Keratinocyte (primary cell): ENCODE measurements around the gene HEXD. TPM values are rescaled to one million over a fixed set of nuclear protein-coding genes. Genes with fewer than 3 reads are reported as not detected.

ENCODE experiments used
- DNase-seq: peaks from one replicate; pipeline ENCODE4 v3.0.0-alpha.2; 2011; ENCODE audit warnings: low read depth, missing footprints, low spot score
- FAIRE-seq: peaks from 2 replicates; lab custom pipeline; 2011; peaks lifted over from hg19 to GRCh38; lab: Jason Lieb, UNC
- H2AFZ ChIP-seq: 2 replicates; pipeline ENCODE4 v1.6.0; 2012; ENCODE audit warnings: low read length, control low read depth, inconsistent platforms; ENCODE audit not compliant: control insufficient read depth
- H3K27ac ChIP-seq: 2 replicates; pipeline ENCODE4 v1.5.1; 2011; ENCODE audit warnings: low read length; ENCODE audit not compliant: control insufficient read depth, insufficient read depth
- H3K27me3 ChIP-seq: 3 replicates; pipeline ENCODE4 v1.6.0; 2011; ENCODE audit warnings: low read length; ENCODE audit not compliant: control insufficient read depth, insufficient read depth; ENCODE audit errors: extremely low read depth
- H3K36me3 ChIP-seq, 2 experiments: 2 replicates in 1 of 2; 3 replicates in 1 of 2; pipeline ENCODE4 v1.5.1; 2011; ENCODE audit warnings: low read length in 2 of 2, mild to moderate bottlenecking in 1 of 2; ENCODE audit not compliant: control insufficient read depth in 2 of 2, insufficient read depth in 2 of 2; ENCODE audit errors: extremely low read depth in 1 of 2
- H3K4me1 ChIP-seq: 3 replicates; pipeline ENCODE4 v1.5.1; 2011; ENCODE audit warnings: low read length; ENCODE audit not compliant: control insufficient read depth, insufficient read depth; ENCODE audit errors: extremely low read depth
- H3K4me2 ChIP-seq: 3 replicates; pipeline ENCODE4 v1.6.0; 2011; ENCODE audit warnings: low read depth, low read length; ENCODE audit not compliant: control insufficient read depth, insufficient read depth; ENCODE audit errors: extremely low read depth
- H3K4me3 ChIP-seq, 3 experiments: fragments of 200-600 bp in 1 of 3; sonication (generic) in 1 of 3; 2 replicates in 2 of 3; 3 replicates in 1 of 3; pipeline ENCODE4 v1.5.1; 2011 to 2016; ENCODE audit warnings: low read length in 3 of 3, mild to moderate bottlenecking in 3 of 3, control low read depth in 2 of 3, inconsistent platforms in 1 of 3, low read depth in 1 of 3, mixed read lengths in 1 of 3, mixed run types in 1 of 3, moderate library complexity in 1 of 3; ENCODE audit not compliant: control insufficient read depth in 2 of 3, insufficient read depth in 2 of 3; ENCODE audit errors: extremely low read depth in 1 of 3
- H3K79me2 ChIP-seq: 2 replicates; pipeline ENCODE4 v1.6.0; 2012; ENCODE audit warnings: low read length; ENCODE audit not compliant: control insufficient read depth, insufficient read depth
- H3K9ac ChIP-seq: 3 replicates; pipeline ENCODE4 v1.6.0; 2011; ENCODE audit warnings: low read length; ENCODE audit not compliant: control insufficient read depth, insufficient read depth; ENCODE audit errors: extremely low read depth
- H3K9me1 ChIP-seq: 3 replicates; pipeline ENCODE4 v1.6.0; 2011; ENCODE audit warnings: low read length; ENCODE audit not compliant: control insufficient read depth, insufficient read depth; ENCODE audit errors: extremely low read depth
- H3K9me3 ChIP-seq: 2 replicates; pipeline ENCODE4 v1.5.1; 2012; ENCODE audit warnings: low read depth, low read length; ENCODE audit not compliant: control insufficient read depth
- H4K20me1 ChIP-seq: 3 replicates; pipeline ENCODE4 v1.6.0; 2011; ENCODE audit warnings: low read length; ENCODE audit not compliant: control insufficient read depth, insufficient read depth; ENCODE audit errors: extremely low read depth
- EZH2 ChIP-seq: IDR thresholded peaks from one replicate; pipeline ENCODE4 v1.6.1; 2012; ENCODE audit warnings: inconsistent platforms, mild to moderate bottlenecking, low read length, moderate library complexity
- dilution Hi-C: fragments of 300-500 bp; cut with MboI; formaldehyde crosslinking; loops from one replicate; pipeline ENCODE4 v1.7.0; 2020; ENCODE audit warnings: low sequenced_read_pairs; ENCODE audit not compliant: extremely low pct_ligation_motif_present
- polyA plus RNA-seq, 5 experiments: library from polyadenylated mRNA; depleted of rRNA in 3 of 5; stranded (reverse) in 3 of 5; stranded (forward) in 1 of 5; unstranded in 1 of 5; fragments of >200 nt; gene quantifications; 1 replicate in 1 of 5; 2 replicates in 3 of 5; 3 replicates in 1 of 5; pipeline versions ENCODE4 v1.2.1 to v1.2.3, GENCODE V29; 2011 to 2012; ENCODE audit warnings: missing spikeins in 2 of 5, low read depth in 1 of 5, low replicate concordance in 1 of 5
- TF ChIP-seq, protein P1 (sequence below), 3 experiments: IDR thresholded peaks in 1 of 3; conservative IDR thresholded peaks in 1 of 3; optimal IDR thresholded peaks in 1 of 3; 2 replicates in 2 of 3; 3 replicates in 1 of 3; pipeline versions ENCODE3 to v1.5.1; 2011; ENCODE audit warnings: low read length in 3 of 3, mild to moderate bottlenecking in 3 of 3, moderate library complexity in 2 of 3, control low read depth in 1 of 3, inconsistent platforms in 1 of 3; ENCODE audit not compliant: insufficient read depth in 2 of 3; ENCODE audit errors: extremely low read depth in 1 of 3

Gene HEXD
- polyA plus RNA-seq, 1 donor (not counting 4 experiments of a cell fraction or from before 2014, with no cell fraction given): 5.6 TPM

DNA sequence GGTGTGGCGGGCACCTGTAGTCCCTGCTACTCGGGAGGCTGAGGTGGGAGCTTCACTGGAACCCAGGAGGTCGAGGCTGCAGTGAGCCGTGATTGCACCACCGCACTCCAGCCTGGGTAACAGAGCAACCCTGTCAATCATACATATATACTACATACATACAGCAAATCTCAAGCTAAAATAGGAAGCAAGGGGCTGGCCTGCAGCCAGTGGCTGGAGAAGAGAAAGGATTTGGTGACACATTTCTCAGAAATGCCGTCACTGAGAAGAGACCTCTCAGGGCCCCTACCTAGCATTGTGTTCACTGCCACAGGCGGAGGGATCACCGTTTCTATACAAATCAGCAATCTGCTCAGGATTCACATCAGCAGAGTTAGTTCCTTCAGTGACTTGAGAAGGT, 57.3 kb downstream of the HEXD start:
- FAIRE-seq: no peak
- no peaks in the 10 kb centered on the region for H3K9me1 ChIP-seq
- dilution Hi-C loops: no loop called here
- H3K4me3 ChIP-seq: no peak overlapping the region
- TF ChIP-seq, protein P1, sequence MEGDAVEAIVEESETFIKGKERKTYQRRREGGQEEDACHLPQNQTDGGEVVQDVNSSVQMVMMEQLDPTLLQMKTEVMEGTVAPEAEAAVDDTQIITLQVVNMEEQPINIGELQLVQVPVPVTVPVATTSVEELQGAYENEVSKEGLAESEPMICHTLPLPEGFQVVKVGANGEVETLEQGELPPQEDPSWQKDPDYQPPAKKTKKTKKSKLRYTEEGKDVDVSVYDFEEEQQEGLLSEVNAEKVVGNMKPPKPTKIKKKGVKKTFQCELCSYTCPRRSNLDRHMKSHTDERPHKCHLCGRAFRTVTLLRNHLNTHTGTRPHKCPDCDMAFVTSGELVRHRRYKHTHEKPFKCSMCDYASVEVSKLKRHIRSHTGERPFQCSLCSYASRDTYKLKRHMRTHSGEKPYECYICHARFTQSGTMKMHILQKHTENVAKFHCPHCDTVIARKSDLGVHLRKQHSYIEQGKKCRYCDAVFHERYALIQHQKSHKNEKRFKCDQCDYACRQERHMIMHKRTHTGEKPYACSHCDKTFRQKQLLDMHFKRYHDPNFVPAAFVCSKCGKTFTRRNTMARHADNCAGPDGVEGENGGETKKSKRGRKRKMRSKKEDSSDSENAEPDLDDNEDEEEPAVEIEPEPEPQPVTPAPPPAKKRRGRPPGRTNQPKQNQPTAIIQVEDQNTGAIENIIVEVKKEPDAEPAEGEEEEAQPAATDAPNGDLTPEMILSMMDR (optimal IDR thresholded peaks at IDR 0.05 in 1 of 3, IDR thresholded peaks at IDR 0.05 in 1 of 3, conservative IDR thresholded peaks at IDR 0.05 in 1 of 3; ENCODE audit: extremely low read depth in 1 of 3, insufficient read depth in 2 of 3, low read length in 3 of 3): no peak
- no peak for TF ChIP-seq EZH2
- no peaks in the 10 kb centered on the region for H3K27me3 ChIP-seq
- no peak for DNase-seq
- H3K36me3 ChIP-seq: peaks cover 6 to 11% of the 10 kb centered on the region in 2 experiments
- H3K4me2 ChIP-seq: no peak overlapping the region
- H3K4me1 ChIP-seq: no peaks in the 10 kb centered on the region
- H3K27ac ChIP-seq: no peak overlapping the region
- no peaks in the 10 kb centered on the region for H4K20me1 ChIP-seq
- no peaks in the 10 kb centered on the region for H3K9me3 ChIP-seq
- H3K79me2 ChIP-seq: no peaks in the 10 kb centered on the region
- no peak overlapping the region for H3K9ac ChIP-seq
- no peak overlapping the region for H2AFZ ChIP-seq

DNA sequence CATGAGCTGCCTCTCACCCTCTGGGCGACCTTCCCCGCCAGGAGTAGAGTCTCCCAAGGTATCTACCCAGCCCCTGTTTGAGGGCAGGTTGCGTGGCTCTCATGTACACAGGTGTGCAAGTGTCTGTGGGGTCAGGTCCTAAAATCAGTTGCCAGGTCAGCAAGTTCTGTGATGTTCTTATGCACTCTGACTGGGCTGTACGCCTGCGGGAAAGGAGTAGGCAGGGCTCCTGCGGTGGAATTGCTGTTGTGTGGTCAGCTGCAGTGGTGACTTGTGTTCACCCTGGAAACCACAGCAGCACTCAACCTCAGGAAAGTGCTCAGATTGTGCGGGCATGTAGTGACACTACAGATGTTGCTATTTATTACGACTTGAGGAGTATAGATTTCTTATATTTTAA, 59.8 kb downstream of the HEXD start:
- H3K27ac ChIP-seq: no peak overlapping the region
- TF ChIP-seq, protein P1 (optimal IDR thresholded peaks at IDR 0.05 in 1 of 3, IDR thresholded peaks at IDR 0.05 in 1 of 3, conservative IDR thresholded peaks at IDR 0.05 in 1 of 3; ENCODE audit: extremely low read depth in 1 of 3, insufficient read depth in 2 of 3, low read length in 3 of 3): no peak
- TF ChIP-seq EZH2: no peak
- no peaks in the 10 kb centered on the region for H3K27me3 ChIP-seq
- DNase-seq: no peak
- no peaks in the 10 kb centered on the region for H3K79me2 ChIP-seq
- no peak overlapping the region for H3K9ac ChIP-seq
- no peaks in the 10 kb centered on the region for H3K4me1 ChIP-seq
- no peak for FAIRE-seq
- no peak overlapping the region for H3K4me3 ChIP-seq
- no peaks in the 10 kb centered on the region for H4K20me1 ChIP-seq
- H2AFZ ChIP-seq: no peak overlapping the region
- dilution Hi-C loops: no loop called here
- peaks cover 6 to 12% of the 10 kb centered on the region in 2 experiments for H3K36me3 ChIP-seq
- H3K4me2 ChIP-seq: no peak overlapping the region
- no peaks in the 10 kb centered on the region for H3K9me1 ChIP-seq
- H3K9me3 ChIP-seq: no peaks in the 10 kb centered on the region
